GM18870 (cell line): ENCODE results near the gene AMY1C.
A peak's percentile ranks its signal among the peaks of the same experiment; 100 is the strongest.
"Not testable (repeated sequence)": the region's sequence is repeated elsewhere in the genome, so short reads cannot be mapped to it uniquely, and the experiment has no call there.

Experiments
- ATAC-seq: cut with Tn5 transposase; IDR thresholded peaks from one replicate; pipeline ENCODE4 v1.9.1; 2021; ENCODE audit warnings: moderate library complexity; ENCODE audit not compliant: unreplicated experiment

AMY1C gene

GRCh38 chr1:103749598-103749997 is at the start of gene AMY1C:
TSS of gene AMY1C (plus strand) at chr1:103749898. CDS start at chr1:103750470, 572 bp downstream.
- ATAC-seq: not testable (repeated sequence)

GRCh38 chr1:103700669-103701068 is 49.0 kb upstream of the AMY1C start:
- not testable (repeated sequence) for ATAC-seq

GRCh38 chr1:103701256-103701655 is 48.4 kb upstream of the AMY1C start:
- not testable (repeated sequence) for ATAC-seq

GRCh38 chr1:103707670-103708069 is 42.0 kb upstream of the AMY1C start:
- ATAC-seq: not testable (repeated sequence)

GRCh38 chr1:103710381-103710780 is 39.3 kb upstream of the AMY1C start:
- ATAC-seq: not testable (repeated sequence)

- ATAC-seq: not testable (repeated sequence)
Measured at GRCh38 chr1:103717404-103717803, 32.3 kb upstream of the AMY1C start.

- ATAC-seq: not testable (repeated sequence)
Measured at GRCh38 chr1:103721473-103721872, 28.2 kb upstream of the AMY1C start.

- not testable (repeated sequence) for ATAC-seq
Measured at GRCh38 chr1:103735334-103735733, 14.4 kb upstream of the AMY1C start.

- not testable (repeated sequence) for ATAC-seq
Measured at GRCh38 chr1:103738031-103738430, 11.7 kb upstream of the AMY1C start.

GRCh38 chr1:103744449-103744848 is 5.2 kb upstream of the AMY1C start:
- ATAC-seq: not testable (repeated sequence)

GRCh38 chr1:103745040-103745439 is 4.7 kb upstream of the AMY1C start:
- ATAC-seq: not testable (repeated sequence)

- ATAC-seq: not testable (repeated sequence)
Measured at GRCh38 chr1:103748273-103748672, 1.4 kb upstream of the AMY1C start.

- ATAC-seq: no peak
Measured at GRCh38 chr1:103761896-103762295, 12.2 kb downstream of the AMY1C start.

- peak; percentile 53 for ATAC-seq
Measured at GRCh38 chr1:103779932-103780331, 30.2 kb downstream of the AMY1C start.

- peak; percentile 56 for ATAC-seq
Measured at GRCh38 chr1:103783944-103784377, 34.3 kb downstream of the AMY1C start.

GRCh38 chr1:103788377-103788776 is 38.7 kb downstream of the AMY1C start:
- ATAC-seq: no peak

GRCh38 chr1:103790172-103790571 is 40.5 kb downstream of the AMY1C start:
- no peak for ATAC-seq
